AG04450 (cell line): ENCODE results near the gene LRRK1. TPM values are rescaled to one million over a fixed set of nuclear protein-coding genes. Genes with fewer than 3 reads are reported as not detected.

Source experiments
- CTCF ChIA-PET: fragments of 300-600, 350-600 bp; formaldehyde crosslinking; extraction: SDS; loops from one replicate; lab custom pipeline; 2022; ENCODE audit warnings: antibody characterized with exemption, inconsistent platforms; lab: Charles Lee
- POLR2A ChIA-PET: fragments of 350-600 bp; formaldehyde crosslinking; extraction: SDS; loops from one replicate; lab custom pipeline; 2021; ENCODE audit warnings: antibody characterized with exemption, inconsistent platforms; lab: Yijun Ruan, JAX
- DNase-seq: peaks from one replicate; pipeline ENCODE4 v3.0.0-alpha.2; 2011; ENCODE audit warnings: low read depth, low spot score
- H3K27ac ChIP-seq: one replicate; pipeline ENCODE4 v1.5.1; 2012; ENCODE audit warnings: low read depth, low read length, control low read depth
- H3K27me3 ChIP-seq: one replicate; pipeline ENCODE4 v1.6.0; 2012; ENCODE audit warnings: low read length; ENCODE audit not compliant: control insufficient read depth, insufficient read depth
- H3K4me3 ChIP-seq: 2 replicates; pipeline ENCODE4 v1.5.1; 2011; ENCODE audit warnings: mild to moderate bottlenecking, low read depth, low read length, control low read depth
- H3K9me3 ChIP-seq: 2 replicates; pipeline ENCODE4 v1.5.1; 2012; ENCODE audit warnings: low read length; ENCODE audit not compliant: control insufficient read depth, insufficient read depth
- polyA plus RNA-seq: library from polyadenylated mRNA; depleted of rRNA; stranded (reverse); fragments of >200 nt; gene quantifications from 2 replicates; pipeline ENCODE4 v1.2.3, GENCODE V29; 2011
- TF ChIP-seq, protein P1 (sequence below): IDR thresholded peaks from 2 replicates; pipeline ENCODE4 v1.5.1; 2011; ENCODE audit warnings: low read depth, low read length, control low read depth, inconsistent platforms

The LRRK1 gene
- polyA plus RNA-seq, 1 experiment, result 5.6 TPM

DNA sequence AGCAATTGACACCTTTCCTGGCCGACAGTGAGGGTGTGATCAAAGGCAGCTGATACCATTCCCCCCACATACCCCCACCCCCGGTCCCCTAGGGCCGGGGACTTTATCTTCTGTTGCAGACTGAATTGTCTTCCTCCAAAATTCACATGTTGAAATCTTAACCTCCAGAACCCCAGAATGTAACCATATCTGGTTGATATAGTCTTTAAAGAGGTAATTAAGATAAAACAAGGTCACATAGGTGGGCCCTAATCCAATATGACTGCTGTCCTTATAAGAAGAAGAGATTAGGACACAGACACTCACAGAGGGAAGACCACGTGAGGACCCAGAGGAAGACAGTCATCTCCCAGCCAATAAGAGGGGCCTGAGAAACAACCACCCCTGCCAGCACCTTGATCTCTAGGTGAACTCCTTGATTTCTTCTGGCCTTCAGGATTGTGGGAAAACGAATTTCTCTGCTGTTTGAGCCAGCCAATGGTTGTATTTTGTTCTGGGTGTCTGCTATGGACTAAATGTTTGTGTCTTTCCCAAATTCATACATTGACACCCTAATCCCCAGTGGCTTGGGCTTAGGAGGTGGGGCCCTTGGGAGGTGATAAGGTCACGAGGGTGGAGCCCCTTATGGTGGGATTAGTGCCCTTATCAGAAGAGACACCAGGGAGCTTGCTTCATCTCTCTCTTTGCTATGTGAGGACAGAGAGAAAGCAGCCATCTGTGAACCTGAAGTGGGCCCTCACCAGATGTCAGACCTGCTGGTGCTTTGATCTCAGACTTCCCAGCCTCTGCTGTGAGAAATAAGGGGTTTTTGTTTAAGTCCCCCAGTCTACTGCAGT lies 188.7 kb downstream of the LRRK1 start:
- DNase-seq, result no peak
- Histone ChIP-seq H3K27ac (no peak overlapping the region), H3K9me3 (peaks cover 9% of the 10 kb centered on the region), H3K4me3 (no peak overlapping the region), H3K27me3 (no peaks in the 10 kb centered on the region)
- ChIA-PET CTCF (no interaction called here), POLR2A (no interaction called here)
- TF ChIP-seq, protein P1, sequence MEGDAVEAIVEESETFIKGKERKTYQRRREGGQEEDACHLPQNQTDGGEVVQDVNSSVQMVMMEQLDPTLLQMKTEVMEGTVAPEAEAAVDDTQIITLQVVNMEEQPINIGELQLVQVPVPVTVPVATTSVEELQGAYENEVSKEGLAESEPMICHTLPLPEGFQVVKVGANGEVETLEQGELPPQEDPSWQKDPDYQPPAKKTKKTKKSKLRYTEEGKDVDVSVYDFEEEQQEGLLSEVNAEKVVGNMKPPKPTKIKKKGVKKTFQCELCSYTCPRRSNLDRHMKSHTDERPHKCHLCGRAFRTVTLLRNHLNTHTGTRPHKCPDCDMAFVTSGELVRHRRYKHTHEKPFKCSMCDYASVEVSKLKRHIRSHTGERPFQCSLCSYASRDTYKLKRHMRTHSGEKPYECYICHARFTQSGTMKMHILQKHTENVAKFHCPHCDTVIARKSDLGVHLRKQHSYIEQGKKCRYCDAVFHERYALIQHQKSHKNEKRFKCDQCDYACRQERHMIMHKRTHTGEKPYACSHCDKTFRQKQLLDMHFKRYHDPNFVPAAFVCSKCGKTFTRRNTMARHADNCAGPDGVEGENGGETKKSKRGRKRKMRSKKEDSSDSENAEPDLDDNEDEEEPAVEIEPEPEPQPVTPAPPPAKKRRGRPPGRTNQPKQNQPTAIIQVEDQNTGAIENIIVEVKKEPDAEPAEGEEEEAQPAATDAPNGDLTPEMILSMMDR, result no peak

DNA sequence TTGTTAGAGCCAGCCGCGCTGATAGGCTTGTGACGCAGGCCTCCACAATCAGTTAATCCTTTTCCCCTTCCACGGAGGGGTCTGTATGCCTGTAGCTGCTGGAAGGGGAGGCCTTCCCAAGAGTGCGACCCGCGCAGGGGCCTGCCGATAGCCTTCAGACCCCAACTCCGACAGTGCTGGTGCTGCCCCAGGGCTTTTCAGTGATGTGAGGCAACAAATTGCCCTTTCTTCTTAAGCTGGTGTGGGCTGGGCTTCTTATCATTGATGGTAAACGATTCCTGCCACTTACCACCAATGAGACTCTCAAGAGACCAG lies 189.3 kb downstream of the LRRK1 start:
- CTCF ChIA-PET, result no interaction called here
- DNase-seq, result no peak
- TF ChIP-seq, protein P1, result no peak

DNA sequence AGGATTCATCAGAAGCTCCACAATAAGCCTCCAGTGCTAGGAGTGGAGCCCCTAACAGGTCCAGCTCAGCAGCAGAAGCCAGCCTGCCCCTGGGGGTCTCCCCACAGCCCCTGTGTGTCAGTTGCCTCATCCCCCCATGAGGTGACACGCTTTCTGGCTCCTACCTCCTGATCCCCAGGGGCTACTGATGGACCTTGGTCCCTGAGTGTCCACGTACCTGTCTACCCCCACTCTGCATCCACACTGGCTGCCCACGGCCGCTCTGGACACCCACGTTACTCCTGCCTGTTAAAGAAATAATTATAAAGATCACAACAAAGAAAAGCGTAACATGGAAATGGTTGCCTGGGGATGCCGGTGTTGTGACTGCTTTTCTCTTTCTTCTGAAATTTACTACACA lies 189.6 kb downstream of the LRRK1 start:
- H3K27ac ChIP-seq, result no peak overlapping the region
- no peak for DNase-seq
- no peaks in the 10 kb centered on the region for H3K27me3 ChIP-seq
- TF ChIP-seq, protein P1, result no peak
- ChIA-PET CTCF (no interaction called here), POLR2A (no interaction called here)
- no peak overlapping the region for H3K4me3 ChIP-seq
- peaks cover 9% of the 10 kb centered on the region for H3K9me3 ChIP-seq

More for the DNA sequence above, 189.3 kb downstream of the LRRK1 start:
- POLR2A ChIA-PET, result no interaction called here
- H3K9me3 ChIP-seq, result peaks cover 9% of the 10 kb centered on the region
- no peaks in the 10 kb centered on the region for H3K27me3 ChIP-seq
- H3K4me3 ChIP-seq, result no peak overlapping the region
- no peak overlapping the region for H3K27ac ChIP-seq

DNA sequence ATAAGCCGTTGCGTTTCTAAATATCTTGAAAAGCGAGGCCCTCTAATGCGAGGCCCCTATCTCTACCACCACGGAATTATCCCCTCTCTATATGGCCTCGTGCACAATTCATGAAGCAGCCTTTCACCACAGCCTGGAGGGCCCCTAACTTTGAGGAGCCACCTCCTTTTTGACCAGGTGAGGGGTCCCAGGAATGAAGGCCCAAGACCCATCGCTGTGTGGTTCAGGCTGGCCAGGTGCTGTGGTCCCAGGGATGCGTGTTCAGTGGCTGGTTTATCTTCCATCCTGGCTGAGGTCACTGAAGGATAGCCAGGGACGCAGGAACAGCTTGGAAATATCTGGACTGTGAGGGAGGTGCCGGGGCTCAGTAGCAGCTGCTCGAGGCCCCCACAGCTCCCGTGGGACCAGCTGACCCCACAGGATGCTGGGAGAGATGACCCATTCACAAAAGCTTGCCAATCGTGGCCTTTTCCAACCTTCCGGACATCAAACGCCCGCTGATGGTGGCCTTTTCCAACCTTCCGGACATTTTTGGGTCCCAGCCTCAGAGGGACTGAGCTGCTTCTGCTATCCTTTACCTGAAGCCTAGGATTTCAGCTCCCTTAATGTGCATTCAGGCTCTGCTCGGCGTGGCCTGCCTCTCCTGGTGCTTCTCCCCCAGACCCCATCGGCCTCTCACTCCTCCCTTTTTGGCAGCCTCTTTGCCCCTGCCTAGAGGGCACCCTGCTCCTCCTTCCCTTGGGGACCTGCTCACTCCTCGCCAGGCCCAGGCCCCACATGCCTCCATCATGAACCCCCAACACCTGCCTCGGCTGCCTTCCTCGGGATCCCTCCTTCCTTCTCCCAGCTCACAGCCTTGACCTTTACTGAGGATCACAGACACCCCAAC lies 191.8 kb downstream of the LRRK1 start:
- H3K27ac ChIP-seq, result no peak overlapping the region
- ChIA-PET CTCF (interaction anchor here (1.3 kb wide), 1 partner anchor 11 kb away, joined by 3 read pairs; no protein-coding TSS in a partner anchor), POLR2A (interaction anchor here (0.9 kb wide), 1 partner anchor 12 kb away, joined by 3 read pairs; no protein-coding TSS in a partner anchor)
- TF ChIP-seq, protein P1, result no peak
- no peak for DNase-seq
- H3K4me3 ChIP-seq, result no peak overlapping the region
- peaks cover 9% of the 10 kb centered on the region for H3K9me3 ChIP-seq
- H3K27me3 ChIP-seq, result no peaks in the 10 kb centered on the region
